ENCODE data around the gene COPS7A. TPM values are rescaled to one million over a fixed set of nuclear protein-coding genes. Genes with fewer than 3 reads are reported as not detected.

The COPS7A gene
- total RNA-seq, 1 donor from 2014 or later = 59.3 TPM

DNA sequence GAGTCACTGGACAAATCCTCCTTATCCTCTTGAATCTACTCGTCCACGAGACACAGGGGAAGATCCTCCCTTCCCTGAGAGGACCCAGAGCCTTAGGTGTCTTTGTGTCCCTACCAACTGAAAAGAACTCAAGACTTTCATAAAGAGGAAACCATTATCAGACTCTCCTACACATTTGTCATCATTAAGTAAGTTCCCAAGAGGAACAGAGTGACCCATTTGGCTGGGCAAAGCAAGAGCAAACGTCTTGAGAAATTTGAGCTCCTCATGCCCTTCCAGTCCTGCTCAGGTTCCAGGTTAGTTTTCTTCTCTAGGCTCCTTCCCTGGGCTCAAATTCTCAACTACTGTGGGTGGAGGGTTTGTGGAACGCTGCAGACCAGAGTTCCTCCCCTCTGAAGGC is 23.4 kb downstream of the COPS7A start:
- DNase-seq (ENCODE audit: low spot score) = no peak
- TF ChIP-seq, protein P1, sequence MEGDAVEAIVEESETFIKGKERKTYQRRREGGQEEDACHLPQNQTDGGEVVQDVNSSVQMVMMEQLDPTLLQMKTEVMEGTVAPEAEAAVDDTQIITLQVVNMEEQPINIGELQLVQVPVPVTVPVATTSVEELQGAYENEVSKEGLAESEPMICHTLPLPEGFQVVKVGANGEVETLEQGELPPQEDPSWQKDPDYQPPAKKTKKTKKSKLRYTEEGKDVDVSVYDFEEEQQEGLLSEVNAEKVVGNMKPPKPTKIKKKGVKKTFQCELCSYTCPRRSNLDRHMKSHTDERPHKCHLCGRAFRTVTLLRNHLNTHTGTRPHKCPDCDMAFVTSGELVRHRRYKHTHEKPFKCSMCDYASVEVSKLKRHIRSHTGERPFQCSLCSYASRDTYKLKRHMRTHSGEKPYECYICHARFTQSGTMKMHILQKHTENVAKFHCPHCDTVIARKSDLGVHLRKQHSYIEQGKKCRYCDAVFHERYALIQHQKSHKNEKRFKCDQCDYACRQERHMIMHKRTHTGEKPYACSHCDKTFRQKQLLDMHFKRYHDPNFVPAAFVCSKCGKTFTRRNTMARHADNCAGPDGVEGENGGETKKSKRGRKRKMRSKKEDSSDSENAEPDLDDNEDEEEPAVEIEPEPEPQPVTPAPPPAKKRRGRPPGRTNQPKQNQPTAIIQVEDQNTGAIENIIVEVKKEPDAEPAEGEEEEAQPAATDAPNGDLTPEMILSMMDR (IDR thresholded peaks at IDR 0.05) = no peak

DNA sequence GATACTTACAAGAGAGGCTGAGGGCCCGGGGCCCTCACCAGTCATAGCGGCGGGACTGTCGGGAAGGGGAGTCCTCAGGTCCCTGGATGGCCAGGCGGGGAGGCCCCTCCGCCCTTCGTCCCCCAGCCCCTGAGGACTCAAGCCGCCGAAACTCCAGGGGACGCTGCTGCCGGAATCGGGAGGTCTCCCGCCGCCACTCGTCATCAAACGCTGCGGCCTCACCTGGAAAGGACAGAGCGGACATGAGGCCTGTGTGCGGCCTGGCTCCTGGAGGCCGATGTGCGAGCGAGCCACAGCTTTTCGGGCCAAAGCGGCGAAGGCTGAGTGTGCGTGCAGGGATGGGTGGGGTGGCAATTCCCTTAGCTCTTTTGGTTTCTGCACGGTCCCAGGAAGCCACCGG is 24.9 kb downstream of the COPS7A start:
- Mint-ChIP-seq H3K27me3 (ENCODE audit: low read depth) (no peaks in the 10 kb centered on the region), H3K36me3 (ENCODE audit: low read depth) (peaks cover 35% of the 10 kb centered on the region), H3K4me3 (ENCODE audit: unreplicated experiment) (no peak overlapping the region), H3K9me3 (ENCODE audit: low read depth) (no peaks in the 10 kb centered on the region), H3K27ac (ENCODE audit: unreplicated experiment) (no peak overlapping the region), H3K4me1 (ENCODE audit: low read depth) (peaks cover 18% of the 10 kb centered on the region)
- TF ChIP-seq, protein P1 (IDR thresholded peaks at IDR 0.05) = no peak
- no peak for DNase-seq (ENCODE audit: low spot score)

More for the DNA sequence above, 23.4 kb downstream of the COPS7A start:
- no peaks in the 10 kb centered on the region for H3K9me3 Mint-ChIP-seq (ENCODE audit: low read depth)
- H3K27me3 Mint-ChIP-seq (ENCODE audit: low read depth) = no peaks in the 10 kb centered on the region
- H3K36me3 Mint-ChIP-seq (ENCODE audit: low read depth) = peaks cover 34% of the 10 kb centered on the region
- peaks cover 13% of the 10 kb centered on the region for H3K4me1 Mint-ChIP-seq (ENCODE audit: low read depth)
- no peak overlapping the region for H3K4me3 Mint-ChIP-seq (ENCODE audit: unreplicated experiment)
- H3K27ac Mint-ChIP-seq (ENCODE audit: unreplicated experiment) = peak overlapping the region; percentile 27

DNA sequence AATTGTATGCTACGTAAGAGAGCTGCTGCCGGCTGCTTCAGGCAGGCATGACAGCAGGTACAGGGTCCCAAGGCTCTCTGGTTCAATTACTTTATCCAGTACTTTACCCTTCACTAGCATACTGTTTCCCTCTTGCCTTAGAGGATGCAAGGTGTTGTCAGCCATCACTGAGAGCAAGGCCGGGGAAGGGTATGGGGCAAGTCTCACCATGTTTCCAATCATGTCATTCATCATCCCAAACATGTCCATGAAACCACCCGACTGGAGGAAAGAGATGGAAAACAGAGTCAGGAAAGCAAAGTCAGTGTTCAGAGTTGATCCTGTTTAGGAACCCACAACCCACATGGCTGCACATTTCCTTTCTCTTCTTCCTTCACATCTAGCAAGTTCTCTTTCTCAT is 26.7 kb downstream of the COPS7A start:
- no peak overlapping the region for H3K4me3 Mint-ChIP-seq (ENCODE audit: unreplicated experiment)
- TF ChIP-seq, protein P1 (IDR thresholded peaks at IDR 0.05) = no peak
- no peak for DNase-seq (ENCODE audit: low spot score)
- peaks cover 35% of the 10 kb centered on the region for H3K36me3 Mint-ChIP-seq (ENCODE audit: low read depth)
- no peaks in the 10 kb centered on the region for H3K27me3 Mint-ChIP-seq (ENCODE audit: low read depth)
- no peaks in the 10 kb centered on the region for H3K9me3 Mint-ChIP-seq (ENCODE audit: low read depth)
- no peak overlapping the region for H3K27ac Mint-ChIP-seq (ENCODE audit: unreplicated experiment)
- H3K4me1 Mint-ChIP-seq (ENCODE audit: low read depth) = peaks cover 26% of the 10 kb centered on the region

DNA sequence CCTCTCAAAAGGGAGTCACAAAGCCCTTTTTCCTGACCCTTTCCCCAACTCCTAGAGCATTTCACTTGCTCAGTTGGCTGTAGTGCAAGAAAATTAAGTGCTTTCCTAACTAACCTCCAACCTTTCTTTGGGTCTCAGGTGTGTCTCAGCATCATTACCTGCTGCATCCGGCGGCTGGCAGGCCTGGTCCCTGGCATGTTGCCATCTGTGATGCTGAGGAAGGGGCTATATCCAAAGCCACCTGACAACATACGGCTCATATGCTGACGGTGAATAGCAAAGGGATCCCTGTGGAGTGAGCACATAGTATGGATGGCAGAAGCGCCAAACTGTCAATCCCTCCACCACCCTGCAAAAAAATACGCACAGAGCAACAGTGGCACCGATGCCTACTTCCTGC is 27.9 kb downstream of the COPS7A start:
- Mint-ChIP-seq H3K27ac (ENCODE audit: unreplicated experiment) (peak overlapping the region; percentile 98), H3K27me3 (ENCODE audit: low read depth) (no peaks in the 10 kb centered on the region), H3K4me3 (ENCODE audit: unreplicated experiment) (peak overlapping the region; percentile 97), H3K9me3 (ENCODE audit: low read depth) (no peaks in the 10 kb centered on the region), H3K4me1 (ENCODE audit: low read depth) (peaks cover 26% of the 10 kb centered on the region), H3K36me3 (ENCODE audit: low read depth) (peaks cover 32% of the 10 kb centered on the region)
- TF ChIP-seq, protein P1 (IDR thresholded peaks at IDR 0.05) = no peak
- no peak for DNase-seq (ENCODE audit: low spot score)

DNA sequence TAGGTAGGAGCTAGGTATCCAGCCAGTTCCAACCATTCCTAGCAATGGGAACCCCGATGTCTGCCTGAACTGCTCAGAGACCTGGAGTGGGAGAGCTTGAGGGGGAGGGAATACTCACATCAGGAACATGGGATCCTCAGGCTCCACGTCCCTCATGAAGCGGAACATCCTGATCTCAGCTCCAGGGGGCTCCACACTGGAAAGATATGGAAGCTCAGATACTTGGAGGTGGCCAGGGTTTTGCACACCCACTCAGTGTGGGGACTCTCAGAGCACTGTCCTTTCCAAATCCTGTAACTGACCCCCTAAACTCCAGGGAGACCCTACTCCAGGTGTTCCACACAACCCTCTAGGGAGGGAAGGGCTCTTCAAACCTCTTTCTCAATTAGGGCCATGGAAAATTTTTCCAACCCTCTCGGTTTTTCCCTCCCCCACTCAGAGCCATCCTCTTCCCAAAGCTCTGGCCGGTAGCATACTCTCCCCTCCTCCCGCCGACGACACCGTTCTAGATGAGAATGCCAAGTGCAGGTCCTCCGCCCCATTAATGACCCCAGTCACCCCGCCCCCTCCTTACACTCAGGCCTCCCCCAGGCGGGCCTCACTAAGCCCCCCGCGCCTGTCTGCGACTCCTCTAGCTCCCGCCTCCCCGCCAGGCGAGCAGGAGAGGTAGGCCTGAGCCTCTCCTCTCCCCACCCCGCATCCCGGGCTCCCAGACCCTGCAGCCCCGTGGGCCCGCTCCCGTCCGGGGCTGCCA is 28.5 kb downstream of the COPS7A start:
- no peak for DNase-seq (ENCODE audit: low spot score)
- Mint-ChIP-seq H3K27ac (ENCODE audit: unreplicated experiment) (peak overlapping the region; percentile 98), H3K9me3 (ENCODE audit: low read depth) (no peaks in the 10 kb centered on the region), H3K4me1 (ENCODE audit: low read depth) (peaks cover 26% of the 10 kb centered on the region), H3K27me3 (ENCODE audit: low read depth) (no peaks in the 10 kb centered on the region), H3K4me3 (ENCODE audit: unreplicated experiment) (peak overlapping the region; percentile 97), H3K36me3 (ENCODE audit: low read depth) (peaks cover 28% of the 10 kb centered on the region)
- TF ChIP-seq, protein P1 (IDR thresholded peaks at IDR 0.05) = peak; percentile 77

Measured in chondrocyte (in vitro differentiated cells).